ENCODE results near the gene SPHK2. TPM values are rescaled to one million over a fixed set of nuclear protein-coding genes. Genes with fewer than 3 reads are reported as not detected.

The SPHK2 gene
- polyA plus RNA-seq, 3 donors = 8.5 to 9.4 (median 9.1) TPM

GRCh38 chr19:48663667-48664066 lies 44.4 kb downstream of the SPHK2 start:
- no peaks in the 10 kb centered on the region for H3K36me3 Mint-ChIP-seq
- H3K9me3 ChIP-seq (replicated peaks in 1 of 2; ENCODE audit: control insufficient read depth in 1 of 2, insufficient read depth in 1 of 2, low read length in 2 of 2) = no peaks in the 10 kb centered on the region
- DNase-seq = no peak
- no peak overlapping the region for H3K4me3 Mint-ChIP-seq
- no peaks in the 10 kb centered on the region for H3K79me2 ChIP-seq (ENCODE audit: insufficient read depth, low read length)
- WGBS (ENCODE audit: insufficient coverage) = 93% methylated on average over 3 of the region's 4 CpGs
- no peak overlapping the region for H2AFZ ChIP-seq (ENCODE audit: insufficient read depth, low read depth, low read length, poor library complexity, severe bottlenecking)
- H3K4me2 ChIP-seq (replicated peaks; ENCODE audit: extremely low read depth, low read length, poor library complexity, severe bottlenecking) = no peak overlapping the region
- intact Hi-C loops (cut with micrococcal nuclease) = no loop called here
- H3K9me3 Mint-ChIP-seq = peaks cover 0 to 3% (median 0%) of the 10 kb centered on the region in 7 donors
- no peak overlapping the region for H3K4me3 ChIP-seq (replicated peaks in 1 of 3; ENCODE audit: low read depth in 2 of 3, low read length in 3 of 3)
- H3K27me3 ChIP-seq (ENCODE audit: control insufficient read depth in 2 of 2, insufficient read depth in 2 of 2, low read length in 2 of 2) = no peaks in the 10 kb centered on the region
- H3K27ac ChIP-seq (ENCODE audit: low read depth in 1 of 2, low read length in 2 of 2) = no peak overlapping the region
- H3K4me1 ChIP-seq (ENCODE audit: control insufficient read depth in 1 of 2, insufficient read depth in 2 of 2, low read length in 2 of 2) = peaks cover 18 to 22% of the 10 kb centered on the region in 2 donors
- H3K27ac Mint-ChIP-seq = no peak overlapping the region
- H3K36me3 ChIP-seq (replicated peaks in 1 of 2; ENCODE audit: control insufficient read depth in 1 of 2, insufficient read depth in 2 of 2, low read length in 2 of 2) = no peaks in the 10 kb centered on the region
- H4K20me1 ChIP-seq (ENCODE audit: insufficient read depth, low read length) = no peaks in the 10 kb centered on the region
- peaks cover 16% of the 10 kb centered on the region for H3K4me1 Mint-ChIP-seq
- no peak overlapping the region for H3K9ac ChIP-seq (ENCODE audit: insufficient read depth, low read length, poor library complexity, severe bottlenecking)
- TF ChIP-seq CTCF (IDR thresholded peaks at IDR 0.05) = no peak
- peaks cover 0 to 2% (median 2%) of the 10 kb centered on the region in 3 donors for H3K27me3 Mint-ChIP-seq (ENCODE audit: low read depth in 3 of 3)

GRCh38 chr19:48664476-48664875 lies 45.2 kb downstream of the SPHK2 start:
- H4K20me1 ChIP-seq (ENCODE audit: insufficient read depth, low read length) = no peaks in the 10 kb centered on the region
- Mint-ChIP-seq H3K4me1 (peaks cover 16% of the 10 kb centered on the region), H3K9me3 (peaks cover 0 to 5% (median under 1%) of the 10 kb centered on the region in 7 donors), H3K36me3 (no peaks in the 10 kb centered on the region), H3K27ac (no peak overlapping the region), H3K4me3 (no peak overlapping the region), H3K27me3 (ENCODE audit: low read depth in 3 of 3) (peaks cover 0 to 2% (median 2%) of the 10 kb centered on the region in 3 donors)
- no peak overlapping the region for H3K4me3 ChIP-seq (replicated peaks in 1 of 3; ENCODE audit: low read depth in 2 of 3, low read length in 3 of 3)
- H3K9ac ChIP-seq (ENCODE audit: insufficient read depth, low read length, poor library complexity, severe bottlenecking) = no peak overlapping the region
- H3K36me3 ChIP-seq (replicated peaks in 1 of 2; ENCODE audit: control insufficient read depth in 1 of 2, insufficient read depth in 2 of 2, low read length in 2 of 2) = no peaks in the 10 kb centered on the region
- peaks cover 18 to 21% of the 10 kb centered on the region in 2 donors for H3K4me1 ChIP-seq (ENCODE audit: control insufficient read depth in 1 of 2, insufficient read depth in 2 of 2, low read length in 2 of 2)
- intact Hi-C loops (cut with micrococcal nuclease) = no loop called here
- DNase-seq = no peak
- no peak overlapping the region for H3K27ac ChIP-seq (ENCODE audit: low read depth in 1 of 2, low read length in 2 of 2)
- H3K4me2 ChIP-seq (replicated peaks; ENCODE audit: extremely low read depth, low read length, poor library complexity, severe bottlenecking) = no peak overlapping the region
- no peaks in the 10 kb centered on the region for H3K27me3 ChIP-seq (ENCODE audit: control insufficient read depth in 2 of 2, insufficient read depth in 2 of 2, low read length in 2 of 2)
- TF ChIP-seq CTCF (IDR thresholded peaks at IDR 0.05) = no peak
- no peak overlapping the region for H2AFZ ChIP-seq (ENCODE audit: insufficient read depth, low read depth, low read length, poor library complexity, severe bottlenecking)
- H3K79me2 ChIP-seq (ENCODE audit: insufficient read depth, low read length) = no peaks in the 10 kb centered on the region
- no peaks in the 10 kb centered on the region for H3K9me3 ChIP-seq (replicated peaks in 1 of 2; ENCODE audit: control insufficient read depth in 1 of 2, insufficient read depth in 1 of 2, low read length in 2 of 2)
- WGBS (ENCODE audit: insufficient coverage) = 95% methylated on average over 11 of the region's 14 CpGs
